Ishikawa (cell line): ENCODE measurements around the gene USP6NL.

Experiments
- CREB1 ChIP-seq: IDR thresholded peaks from 2 replicates; pipeline ENCODE4 v1.6.1; 2012; ENCODE audit warnings: low read depth
- EGR1 ChIP-seq: IDR thresholded peaks from 2 replicates; pipeline ENCODE4 v1.6.1; 2012
- EP300 ChIP-seq: IDR thresholded peaks from 2 replicates; pipeline ENCODE4 v1.6.1; 2012; ENCODE audit warnings: borderline replicate concordance
- FOXM1 ChIP-seq: IDR thresholded peaks from 2 replicates; pipeline ENCODE4 v1.6.1; 2012; ENCODE audit warnings: low read depth, borderline replicate concordance
- MAX ChIP-seq: IDR thresholded peaks from 2 replicates; pipeline ENCODE4 v1.6.1; 2012
- NFIC ChIP-seq: IDR thresholded peaks from 2 replicates; pipeline ENCODE4 v1.6.1; 2012
- RAD21 ChIP-seq: IDR thresholded peaks from 2 replicates; pipeline ENCODE4 v1.6.1; 2012; ENCODE audit warnings: low read depth
- REST ChIP-seq: IDR thresholded peaks from 2 replicates; pipeline ENCODE4 v1.6.1; 2012; ENCODE audit warnings: low read depth, mild to moderate bottlenecking
- TAF1 ChIP-seq: IDR thresholded peaks from 2 replicates; pipeline ENCODE4 v1.6.1; 2012; ENCODE audit warnings: low read depth, mild to moderate bottlenecking
- TCF12 ChIP-seq: IDR thresholded peaks from 2 replicates; pipeline ENCODE4 v1.6.1; 2012; ENCODE audit warnings: low read depth
- TEAD4 ChIP-seq: IDR thresholded peaks from 2 replicates; pipeline ENCODE4 v1.6.1; 2012
- YY1 ChIP-seq: IDR thresholded peaks from 2 replicates; pipeline ENCODE4 v1.6.1; 2012; ENCODE audit warnings: low read depth
- ZBTB7A ChIP-seq: IDR thresholded peaks from 2 replicates; pipeline ENCODE4 v1.6.1; 2012; ENCODE audit warnings: low read depth

- TF ChIP-seq MAX (no peak), NFIC (no peak), EP300 (no peak), TAF1 (no peak), REST (no peak), CREB1 (no peak), TCF12 (no peak), ZBTB7A (no peak), EGR1 (no peak), TEAD4 (no peak), YY1 (no peak), RAD21 (no peak), FOXM1 (no peak)
Measured at GRCh38 chr10:11425676-11426075, 185.8 kb downstream of the USP6NL start.
